K562 (cell line): Measurements from ENCODE around the gene ARNT2. TPM values are rescaled to one million over a fixed set of nuclear protein-coding genes. Genes with fewer than 3 reads are reported as not detected.

Experiments
- ATAC-seq: fragments of 200-7000 bp; cut with Tn5 transposase; 3 replicates; pipeline ENCODE4 v1.9.1; 2020; ENCODE audit warnings: moderate library complexity
- BruUV-seq: library from RNA; stranded (reverse); fragments of 400-500 nt; replicated peaks from 2 replicates; lab custom pipeline; 2021; lab: Mats Ljungman, UMichigan
- CTCF ChIA-PET: fragments of 300-600 bp; formaldehyde crosslinking; extraction: SDS; loops from one replicate; lab custom pipeline; 2021; ENCODE audit warnings: low intra/inter-chr PET ratio; lab: Yijun Ruan, JAX
- POLR2A ChIA-PET: fragments of 300-600, 350-650 bp; sonication (Branson Sonifier 250); formaldehyde crosslinking; extraction: SDS; loops from one replicate; lab custom pipeline; 2021; ENCODE audit warnings: antibody characterized with exemption, inconsistent platforms; lab: Yijun Ruan, JAX
- DNase-seq, 4 experiments: peaks; one replicate each; pipeline versions ENCODE4 v3.0.0 to v3.0.0-alpha.2; 2011 to 2018; ENCODE audit warnings: low spot score in 3 of 4, mixed read lengths in 3 of 4; ENCODE audit errors: extremely low read depth in 1 of 4
- FAIRE-seq: peaks from 2 replicates; lab custom pipeline; 2011; peaks lifted over from hg19 to GRCh38; lab: Jason Lieb, UNC
- H2AFZ ChIP-seq: 2 replicates; pipeline ENCODE4 v1.6.0; 2011; ENCODE audit warnings: low read depth, low read length, control low read depth, inconsistent platforms
- H3K27ac ChIP-seq: fragments of 200-600 bp; 3 replicates; pipeline ENCODE4 v1.8.0; 2011; ENCODE audit warnings: low read depth, mild to moderate bottlenecking, control low read depth, inconsistent platforms, low read length, moderate library complexity, mixed read lengths; ENCODE audit errors: extremely low read depth
- H3K27me3 ChIP-seq, 2 experiments: fragments of 300-600 bp in 1 of 2; 2 replicates in 1 of 2; 3 replicates in 1 of 2; pipeline versions ENCODE4 v1.6.0 to v1.8.0; 2011; ENCODE audit warnings: inconsistent platforms in 2 of 2, low read length in 2 of 2, mild to moderate bottlenecking in 1 of 2, mixed read lengths in 1 of 2, moderate library complexity in 1 of 2; ENCODE audit not compliant: control insufficient read depth in 2 of 2, insufficient read depth in 2 of 2
- H3K36me3 ChIP-seq: fragments of 300-600 bp; 3 replicates; pipeline ENCODE4 v1.8.0; 2011; ENCODE audit warnings: mild to moderate bottlenecking, low read length, inconsistent platforms; ENCODE audit not compliant: control insufficient read depth, insufficient read depth
- H3K4me1 ChIP-seq, 2 experiments: fragments of 200-600 bp in 1 of 2; replicated peaks in 1 of 2; 2 replicates in 1 of 2; 3 replicates in 1 of 2; pipeline versions ENCODE4 v1.5.1 to v1.8.0; 2011; ENCODE audit warnings: inconsistent platforms in 2 of 2, low read length in 2 of 2, mild to moderate bottlenecking in 1 of 2, mixed read lengths in 1 of 2, moderate library complexity in 1 of 2; ENCODE audit not compliant: control insufficient read depth in 2 of 2, insufficient read depth in 2 of 2
- H3K4me2 ChIP-seq: 2 replicates; pipeline ENCODE4 v1.6.1; 2011; ENCODE audit warnings: low read length, control low read depth, inconsistent platforms, mixed read lengths; ENCODE audit not compliant: insufficient read depth
- H3K4me3 ChIP-seq: fragments of 200-600 bp; sonication (generic), shearing (Covaris generic); 2 replicates; pipeline ENCODE4 v1.5.1; 2016; ENCODE audit warnings: control low read depth, inconsistent platforms
- H3K79me2 ChIP-seq: fragments of 200-600 bp; 3 replicates; pipeline ENCODE4 v1.8.0; 2011; ENCODE audit warnings: low read length, inconsistent platforms; ENCODE audit not compliant: control insufficient read depth, insufficient read depth
- H3K9ac ChIP-seq, 2 experiments: 2 replicates each; pipeline versions ENCODE4 v1.6.0 to v1.6.1; 2011; ENCODE audit warnings: low read depth in 2 of 2, low read length in 2 of 2, control low read depth in 1 of 2, inconsistent platforms in 1 of 2, mild to moderate bottlenecking in 1 of 2, mixed read lengths in 1 of 2; ENCODE audit not compliant: insufficient read depth in 1 of 2
- H3K9me1 ChIP-seq: one replicate; pipeline ENCODE4 v1.6.0; 2011; ENCODE audit warnings: inconsistent platforms, mild to moderate bottlenecking, low read length, moderate library complexity; ENCODE audit not compliant: control insufficient read depth, insufficient read depth
- H3K9me3 ChIP-seq: replicated peaks from 2 replicates; pipeline ENCODE4 v1.5.1; 2011; ENCODE audit warnings: low read depth, low read length, inconsistent platforms; ENCODE audit not compliant: control insufficient read depth, insufficient read depth
- H4K20me1 ChIP-seq: replicated peaks from 2 replicates; pipeline ENCODE4 v1.6.1; 2011; ENCODE audit warnings: low read length, inconsistent platforms, mixed read lengths; ENCODE audit not compliant: control insufficient read depth, insufficient read depth
- ASH1L ChIP-seq: fragments of 450-650 bp; IDR thresholded peaks from 2 replicates; pipeline ENCODE4 v1.6.1; 2018; ENCODE audit warnings: borderline replicate concordance, mild to moderate bottlenecking, low read depth; ENCODE audit not compliant: partially characterized antibody
- MTA1 ChIP-seq: fragments of 450-650 bp; IDR thresholded peaks from 2 replicates; pipeline ENCODE4 v1.6.1; 2017; ENCODE audit warnings: borderline replicate concordance
- PTRF ChIP-seq: fragments of 450-650 bp; IDR thresholded peaks from 2 replicates; pipeline ENCODE4 v1.6.1; 2016; ENCODE audit warnings: mild to moderate bottlenecking, missing genetic modification characterization, missing compliant biosample characterization
- ZNF398 ChIP-seq: fragments of 250-450 bp; sonication (Bioruptor Pico); IDR thresholded peaks from 2 replicates; pipeline ENCODE4 v1.8.0; 2021; ENCODE audit warnings: moderate library complexity, mild to moderate bottlenecking, inconsistent platforms
- ZNF766 ChIP-seq: fragments of 200-800 bp; sonication (Bioruptor generic); conservative IDR thresholded peaks from 2 replicates; pipeline ENCODE4 v1.6.1; 2016; ENCODE audit warnings: missing genetic modification characterization, missing compliant biosample characterization
- WGBS: fragments of 100-300 bp; shearing (Covaris generic); methylation state at CpG from one replicate; pipeline ENCODE4 v1.1.6; 2016; ENCODE audit warnings: low coverage, mixed read lengths; ENCODE audit not compliant: insufficient coverage; ENCODE audit errors: missing lambda C conversion rate; 5-methylcytosine and 5-hydroxymethylcytosine counted together
- in situ Hi-C: fragments of 300-500 bp; cut with MboI; formaldehyde crosslinking; loops from 4 replicates; pipeline ENCODE4 v1.15.0; 2018; ENCODE audit warnings: inconsistent platforms, mixed read lengths
- intact Hi-C: fragments of 100-400 bp; cut with micrococcal nuclease; formaldehyde crosslinking; loops from 2 replicates; pipeline ENCODE4 v1.14.2; 2022
- polyA plus RNA-seq, 8 experiments: library from polyadenylated mRNA; depleted of rRNA in 4 of 8; stranded (reverse) in 5 of 8; unstranded in 3 of 8; fragments of >200 nt; fragmentation: Nextera tagmentation in 2 of 8; fragmentation: Illumina TruSeq in 1 of 8; extraction: Ambion mirVana in 2 of 8; extraction: Trizol in 1 of 8; gene quantifications; 2 replicates each; pipeline versions ENCODE4 v1.2.1 to v1.2.3, GENCODE V29; 2011 to 2014; ENCODE audit warnings: inconsistent platforms in 1 of 8, missing spikeins in 1 of 8
- total RNA-seq, 7 experiments: library from RNA; depleted of rRNA in 6 of 7; stranded (reverse); fragments of >200 nt in 6 of 7; fragmentation: Illumina TruSeq in 2 of 7; extraction: Trizol in 2 of 7; gene quantifications; 2 replicates each; pipeline versions ENCODE4 v1.2.1 to v1.2.3, GENCODE V29; 2011 to 2021; ENCODE audit warnings: low replicate concordance in 1 of 7
- TF ChIP-seq, protein P1 (sequence below), 2 experiments: fragments of 450-650 bp; IDR thresholded peaks; 2 replicates each; pipeline ENCODE4 v1.6.1; 2016

The ARNT2 gene
- total and polyA plus RNA-seq, 9 of the 15 experiments (the other 6 are each of a cell fraction or from before 2014, with no cell fraction given): 0.01 TPM; not detected in 8

- H3K27ac ChIP-seq: no peak overlapping the region
- H3K9me1 ChIP-seq: no peaks in the 10 kb centered on the region
- no TSS peak for BruUV-seq
- FAIRE-seq (no peak), ATAC-seq (no peak), DNase-seq (no peak)
- no peak overlapping the region for H2AFZ ChIP-seq
- TF ChIP-seq, protein P1, sequence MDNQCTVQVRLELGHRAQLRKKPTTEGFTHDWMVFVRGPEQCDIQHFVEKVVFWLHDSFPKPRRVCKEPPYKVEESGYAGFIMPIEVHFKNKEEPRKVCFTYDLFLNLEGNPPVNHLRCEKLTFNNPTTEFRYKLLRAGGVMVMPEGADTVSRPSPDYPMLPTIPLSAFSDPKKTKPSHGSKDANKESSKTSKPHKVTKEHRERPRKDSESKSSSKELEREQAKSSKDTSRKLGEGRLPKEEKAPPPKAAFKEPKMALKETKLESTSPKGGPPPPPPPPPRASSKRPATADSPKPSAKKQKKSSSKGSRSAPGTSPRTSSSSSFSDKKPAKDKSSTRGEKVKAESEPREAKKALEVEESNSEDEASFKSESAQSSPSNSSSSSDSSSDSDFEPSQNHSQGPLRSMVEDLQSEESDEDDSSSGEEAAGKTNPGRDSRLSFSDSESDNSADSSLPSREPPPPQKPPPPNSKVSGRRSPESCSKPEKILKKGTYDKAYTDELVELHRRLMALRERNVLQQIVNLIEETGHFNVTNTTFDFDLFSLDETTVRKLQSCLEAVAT (IDR thresholded peaks at IDR 0.05): no peak
- no peak for TF ChIP-seq ZNF398 (CRISPR knock-in tag)
- no peak for TF ChIP-seq MTA1
- TF ChIP-seq PTRF: no peak
- TF ChIP-seq ASH1L: no peak
- no peak for TF ChIP-seq ZNF766 (CRISPR knock-in tag)
- intact Hi-C loops (no loop called here), in situ Hi-C loops (no loop called here)
- POLR2A ChIA-PET: no interaction called here
- WGBS: 1% methylated on average over 7 of the region's 7 CpGs
- no peaks in the 10 kb centered on the region for H4K20me1 ChIP-seq
- no peaks in the 10 kb centered on the region; a peak in 2 of 5 replicates for H3K27me3 ChIP-seq
- CTCF ChIA-PET: no interaction called here
- H3K9ac ChIP-seq: no peak overlapping the region
- no peak overlapping the region for H3K4me3 ChIP-seq
- H3K4me2 ChIP-seq: no peak overlapping the region
- no peaks in the 10 kb centered on the region for H3K79me2 ChIP-seq
- peaks cover 2% of the 10 kb centered on the region; the same call in 1 of the 2 replicates for H3K9me3 ChIP-seq
- H3K36me3 ChIP-seq: no peaks in the 10 kb centered on the region
- no peaks in the 10 kb centered on the region for H3K4me1 ChIP-seq
Measured at GRCh38 chr15:80643431-80643951, 239.3 kb downstream of the ARNT2 start.
